Stomach (tissue), 4 donors: ENCODE data around the gene PDE3A.

Source experiments
- CTCF ChIP-seq, 7 experiments: fragments of 450-650 bp in 4 of 7; fragments of 200-600 bp in 3 of 7; sonication (generic) in 3 of 7; IDR thresholded peaks; one replicate each; pipeline ENCODE4 v1.5.1; 2016 to 2019; ENCODE audit warnings: antibody characterized with exemption in 7 of 7, control low read depth in 2 of 7, mild to moderate bottlenecking in 1 of 7
- POLR2A ChIP-seq, 4 donors: fragments of 450-650 bp; IDR thresholded peaks; one replicate each; pipeline ENCODE4 v1.6.1; 2016; ENCODE audit warnings: antibody characterized with exemption in 4 of 4, control low read depth in 2 of 4, mild to moderate bottlenecking in 1 of 4, moderate library complexity in 1 of 4

- no peak for TF ChIP-seq CTCF (IDR thresholded peaks at IDR 0.05)
- no peak for TF ChIP-seq POLR2A (IDR thresholded peaks at IDR 0.05)
Observed at GRCh38 chr12:20443792-20444191, 75.5 kb downstream of the PDE3A start.
